Panc1 (cell line): Measurements from ENCODE around the gene ARRDC4. TPM values are rescaled to one million over a fixed set of nuclear protein-coding genes. Genes with fewer than 3 reads are reported as not detected.

Source experiments
- ATAC-seq: fragments of 200-7000 bp; cut with Tn5 transposase; 2 replicates; pipeline ENCODE4 v1.9.1; 2020; ENCODE audit warnings: mild to moderate bottlenecking, moderate library complexity
- BruUV-seq: library from RNA; stranded (reverse); fragments of 400-500 nt; replicated peaks from 2 replicates; lab custom pipeline; 2021; lab: Mats Ljungman, UMichigan
- CTCF ChIA-PET: fragments of 300-600 bp; sonication (Branson Sonifier 250); formaldehyde crosslinking; loops from one replicate; lab custom pipeline; 2022; ENCODE audit warnings: antibody characterized with exemption; lab: Charles Lee
- POLR2A ChIA-PET: fragments of 300-600 bp; sonication (Branson Sonifier 250); formaldehyde crosslinking; loops from one replicate; lab custom pipeline; 2022; ENCODE audit warnings: antibody characterized with exemption; lab: Charles Lee
- DNase-seq: peaks from one replicate; pipeline ENCODE4 v3.0.0-alpha.2; 2010; ENCODE audit warnings: low read depth, low spot score
- H3K27ac ChIP-seq: 2 replicates; pipeline ENCODE4 v1.5.1; 2011; ENCODE audit warnings: mild to moderate bottlenecking, low read length, inconsistent platforms
- H3K27me3 ChIP-seq: fragments of 200-500 bp; sonication (Bioruptor generic); 2 replicates; pipeline ENCODE4 v1.6.0; 2014; ENCODE audit warnings: low read length, inconsistent platforms; ENCODE audit not compliant: control insufficient read depth, insufficient read depth
- H3K36me3 ChIP-seq: fragments of 200-500 bp; sonication (Bioruptor generic); 2 replicates; pipeline ENCODE4 v1.5.1; 2014; ENCODE audit warnings: inconsistent platforms, mild to moderate bottlenecking, low read length, moderate library complexity; ENCODE audit not compliant: control insufficient read depth, insufficient read depth
- H3K4me1 ChIP-seq: 2 replicates; pipeline ENCODE4 v1.5.1; 2011; ENCODE audit warnings: inconsistent platforms, mild to moderate bottlenecking, low read length, moderate library complexity; ENCODE audit not compliant: control insufficient read depth, insufficient read depth
- H3K4me3 ChIP-seq, 2 experiments: 2 replicates each; pipeline ENCODE4 v1.5.1; 2011 to 2012; ENCODE audit warnings: low read depth in 2 of 2, low read length in 2 of 2, mild to moderate bottlenecking in 2 of 2, inconsistent platforms in 1 of 2, moderate library complexity in 1 of 2
- H3K9me3 ChIP-seq: fragments of 200-500 bp; sonication (Bioruptor generic); 2 replicates; pipeline ENCODE4 v1.5.1; 2014; ENCODE audit warnings: low read depth, mild to moderate bottlenecking, inconsistent platforms, low read length, moderate library complexity; ENCODE audit not compliant: control insufficient read depth, insufficient read depth
- POLR2AphosphoS5 ChIP-seq: IDR thresholded peaks from 2 replicates; pipeline ENCODE4 v1.6.1; 2012; ENCODE audit warnings: mild to moderate bottlenecking, low read depth, low read length, moderate library complexity
- SIN3A ChIP-seq: IDR thresholded peaks from 2 replicates; pipeline ENCODE4 v1.6.1; 2012; ENCODE audit warnings: low read depth, mild to moderate bottlenecking, low read length, moderate library complexity, borderline replicate concordance; ENCODE audit not compliant: insufficient read depth
- TCF7L2 ChIP-seq: IDR thresholded peaks from 2 replicates; pipeline ENCODE4 v1.6.1; 2011; ENCODE audit warnings: mild to moderate bottlenecking, low read depth, low read length, inconsistent platforms
- in situ Hi-C: cut with HindIII; loops from 2 replicates; pipeline ENCODE4 v1.10.0; 2016; ENCODE audit warnings: low sequenced_read_pairs, low pct_unique_long_range_greater_than_20kb
- intact Hi-C: fragments of 100-400 bp; cut with micrococcal nuclease; formaldehyde crosslinking; loops from one replicate; pipeline ENCODE4 v1.10.0; 2022; ENCODE audit not compliant: unreplicated experiment
- total RNA-seq: library from RNA; stranded (reverse); gene quantifications from one replicate; pipeline ENCODE4 v1.2.1, GENCODE V29; 2021; ENCODE audit not compliant: unreplicated experiment
- TF ChIP-seq, protein P1 (sequence below): fragments of 450-650 bp; IDR thresholded peaks from 2 replicates; pipeline ENCODE4 v1.5.1; 2017; ENCODE audit warnings: mild to moderate bottlenecking
- TF ChIP-seq, protein P2 (sequence below), 2 experiments: IDR thresholded peaks; 2 replicates each; pipeline ENCODE4 v1.6.1; 2011 to 2012; ENCODE audit warnings: low read depth in 2 of 2, control low read depth in 1 of 2, low read length in 1 of 2, mild to moderate bottlenecking in 1 of 2, moderate library complexity in 1 of 2; ENCODE audit not compliant: insufficient read depth in 1 of 2

The ARRDC4 gene
- total RNA-seq, 1 experiment from 2014 or later: 2.9 TPM

DNA sequence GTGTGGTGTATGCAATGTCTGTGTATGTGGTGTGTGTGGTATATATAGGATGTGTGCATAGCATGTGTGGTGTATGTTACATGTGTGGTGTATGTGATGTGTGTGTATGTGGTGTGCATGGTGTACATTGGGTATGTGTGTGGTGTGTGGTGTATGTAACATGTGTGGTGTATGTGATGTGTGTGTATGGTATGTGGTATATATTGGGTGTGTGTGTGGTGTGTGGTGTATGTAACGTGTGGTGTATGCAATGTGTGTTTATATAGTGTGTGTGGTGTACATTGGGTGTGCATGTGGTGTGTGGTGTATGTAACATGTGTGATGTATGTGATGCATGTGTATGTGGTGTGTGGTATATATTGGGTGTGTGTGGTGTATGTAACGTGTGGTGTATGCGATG lies 41.9 kb downstream of the ARRDC4 start:
- no peaks in the 10 kb centered on the region for H3K27me3 ChIP-seq
- no peak overlapping the region for H3K4me3 ChIP-seq
- intact Hi-C loops: no loop called here
- no peaks in the 10 kb centered on the region for H3K4me1 ChIP-seq
- TF ChIP-seq SIN3A (no peak), POLR2AphosphoS5 (no peak), TCF7L2 (no peak)
- TF ChIP-seq, protein P1, sequence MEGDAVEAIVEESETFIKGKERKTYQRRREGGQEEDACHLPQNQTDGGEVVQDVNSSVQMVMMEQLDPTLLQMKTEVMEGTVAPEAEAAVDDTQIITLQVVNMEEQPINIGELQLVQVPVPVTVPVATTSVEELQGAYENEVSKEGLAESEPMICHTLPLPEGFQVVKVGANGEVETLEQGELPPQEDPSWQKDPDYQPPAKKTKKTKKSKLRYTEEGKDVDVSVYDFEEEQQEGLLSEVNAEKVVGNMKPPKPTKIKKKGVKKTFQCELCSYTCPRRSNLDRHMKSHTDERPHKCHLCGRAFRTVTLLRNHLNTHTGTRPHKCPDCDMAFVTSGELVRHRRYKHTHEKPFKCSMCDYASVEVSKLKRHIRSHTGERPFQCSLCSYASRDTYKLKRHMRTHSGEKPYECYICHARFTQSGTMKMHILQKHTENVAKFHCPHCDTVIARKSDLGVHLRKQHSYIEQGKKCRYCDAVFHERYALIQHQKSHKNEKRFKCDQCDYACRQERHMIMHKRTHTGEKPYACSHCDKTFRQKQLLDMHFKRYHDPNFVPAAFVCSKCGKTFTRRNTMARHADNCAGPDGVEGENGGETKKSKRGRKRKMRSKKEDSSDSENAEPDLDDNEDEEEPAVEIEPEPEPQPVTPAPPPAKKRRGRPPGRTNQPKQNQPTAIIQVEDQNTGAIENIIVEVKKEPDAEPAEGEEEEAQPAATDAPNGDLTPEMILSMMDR: no peak
- TF ChIP-seq, protein P2, sequence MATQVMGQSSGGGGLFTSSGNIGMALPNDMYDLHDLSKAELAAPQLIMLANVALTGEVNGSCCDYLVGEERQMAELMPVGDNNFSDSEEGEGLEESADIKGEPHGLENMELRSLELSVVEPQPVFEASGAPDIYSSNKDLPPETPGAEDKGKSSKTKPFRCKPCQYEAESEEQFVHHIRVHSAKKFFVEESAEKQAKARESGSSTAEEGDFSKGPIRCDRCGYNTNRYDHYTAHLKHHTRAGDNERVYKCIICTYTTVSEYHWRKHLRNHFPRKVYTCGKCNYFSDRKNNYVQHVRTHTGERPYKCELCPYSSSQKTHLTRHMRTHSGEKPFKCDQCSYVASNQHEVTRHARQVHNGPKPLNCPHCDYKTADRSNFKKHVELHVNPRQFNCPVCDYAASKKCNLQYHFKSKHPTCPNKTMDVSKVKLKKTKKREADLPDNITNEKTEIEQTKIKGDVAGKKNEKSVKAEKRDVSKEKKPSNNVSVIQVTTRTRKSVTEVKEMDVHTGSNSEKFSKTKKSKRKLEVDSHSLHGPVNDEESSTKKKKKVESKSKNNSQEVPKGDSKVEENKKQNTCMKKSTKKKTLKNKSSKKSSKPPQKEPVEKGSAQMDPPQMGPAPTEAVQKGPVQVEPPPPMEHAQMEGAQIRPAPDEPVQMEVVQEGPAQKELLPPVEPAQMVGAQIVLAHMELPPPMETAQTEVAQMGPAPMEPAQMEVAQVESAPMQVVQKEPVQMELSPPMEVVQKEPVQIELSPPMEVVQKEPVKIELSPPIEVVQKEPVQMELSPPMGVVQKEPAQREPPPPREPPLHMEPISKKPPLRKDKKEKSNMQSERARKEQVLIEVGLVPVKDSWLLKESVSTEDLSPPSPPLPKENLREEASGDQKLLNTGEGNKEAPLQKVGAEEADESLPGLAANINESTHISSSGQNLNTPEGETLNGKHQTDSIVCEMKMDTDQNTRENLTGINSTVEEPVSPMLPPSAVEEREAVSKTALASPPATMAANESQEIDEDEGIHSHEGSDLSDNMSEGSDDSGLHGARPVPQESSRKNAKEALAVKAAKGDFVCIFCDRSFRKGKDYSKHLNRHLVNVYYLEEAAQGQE (IDR thresholded peaks at IDR 0.05; ENCODE audit: insufficient read depth in 1 of 2, low read depth in 2 of 2, low read length in 1 of 2): no peak
- no peaks in the 10 kb centered on the region for H3K36me3 ChIP-seq
- no TSS peak for BruUV-seq
- no peaks in the 10 kb centered on the region for H3K9me3 ChIP-seq
- ATAC-seq (no peak), DNase-seq (no peak)
- no peak overlapping the region for H3K27ac ChIP-seq
- in situ Hi-C loops: no loop called here
- CTCF ChIA-PET: no interaction called here
- POLR2A ChIA-PET: no interaction called here

DNA sequence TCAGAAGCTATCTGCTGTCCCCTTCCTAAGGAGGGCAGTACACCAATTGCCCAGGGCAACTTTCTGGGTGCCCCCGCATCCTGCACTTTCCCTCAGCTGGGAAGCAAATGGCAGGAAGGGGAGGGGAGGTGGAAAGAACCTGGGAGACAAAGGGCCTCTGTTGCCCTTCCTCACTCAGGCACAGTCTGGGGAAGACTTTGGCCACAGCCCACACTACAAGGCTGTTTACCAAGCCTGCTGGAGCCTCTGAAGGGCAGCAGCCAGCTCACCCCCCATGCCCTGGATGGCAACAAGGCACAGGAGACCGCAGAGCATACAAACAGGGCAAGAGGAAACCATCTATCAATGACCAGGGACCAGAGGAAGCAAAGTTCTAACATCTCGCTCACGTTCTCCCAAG lies 42.4 kb downstream of the ARRDC4 start:
- Histone ChIP-seq H3K4me1 (no peaks in the 10 kb centered on the region), H3K27ac (no peak overlapping the region), H3K9me3 (no peaks in the 10 kb centered on the region), H3K27me3 (no peaks in the 10 kb centered on the region), H3K4me3 (no peak overlapping the region), H3K36me3 (no peaks in the 10 kb centered on the region)
- BruUV-seq: no TSS peak
- ChIA-PET CTCF (no interaction called here), POLR2A (no interaction called here)
- DNase-seq (no peak), ATAC-seq (no peak)
- intact Hi-C loops: no loop called here
- TF ChIP-seq POLR2AphosphoS5: no peak
- TF ChIP-seq, protein P1: no peak
- TF ChIP-seq TCF7L2: no peak
- TF ChIP-seq, protein P2 (IDR thresholded peaks at IDR 0.05; ENCODE audit: insufficient read depth in 1 of 2, low read depth in 2 of 2, low read length in 1 of 2): no peak
- TF ChIP-seq SIN3A: no peak
- in situ Hi-C loops: no loop called here
